Retina (tissue), 1 donor: ENCODE data around the gene TSEN54.
"Not testable (repeated sequence)": the region's sequence is repeated elsewhere in the genome, so short reads cannot be mapped to it uniquely, and the experiment has no call there.

Source experiments
- DNase-seq: peaks from one replicate; pipeline ENCODE4 v3.0.0-alpha.2; 2016

Gene TSEN54

DNA sequence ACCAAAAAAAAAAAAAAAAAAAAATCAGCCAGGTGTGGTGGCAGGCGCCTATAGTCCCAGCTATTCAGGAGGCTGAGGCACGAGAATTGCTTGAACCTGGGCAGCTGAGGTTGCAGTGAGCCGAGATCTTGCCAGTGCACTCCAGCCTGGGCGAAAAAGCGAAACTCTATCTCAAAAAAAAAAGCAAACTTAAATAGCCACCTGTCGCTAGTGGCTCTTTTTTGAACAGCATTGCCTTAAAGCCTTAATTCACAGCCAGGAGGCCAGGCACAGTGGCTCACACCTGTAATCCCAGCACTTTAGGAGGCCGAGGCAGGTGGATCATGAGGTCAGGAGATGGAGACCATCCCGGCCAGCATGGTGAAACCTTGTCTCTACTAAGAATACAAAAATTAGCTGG is 4.1 kb downstream of the TSEN54 start:
- DNase-seq, result not testable (repeated sequence)

DNA sequence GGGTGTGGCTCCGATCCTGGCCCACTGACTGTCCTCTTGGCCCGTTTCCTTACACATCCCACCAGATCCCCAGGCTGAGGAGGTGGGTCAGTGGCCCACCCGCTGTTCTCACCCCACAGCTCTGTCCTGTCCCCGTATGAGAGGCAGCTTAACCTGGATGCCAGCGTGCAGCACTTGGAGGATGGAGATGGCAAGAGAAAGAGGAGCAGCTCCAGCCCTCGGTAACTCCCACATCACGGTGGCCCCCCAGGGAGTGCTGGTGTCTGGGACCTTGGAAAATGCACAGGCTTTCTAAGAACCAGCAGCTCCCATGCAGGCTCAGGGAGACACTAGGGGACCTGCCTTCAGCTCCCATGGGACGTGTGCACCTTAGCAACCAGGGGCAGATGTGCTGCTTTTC is 5.0 kb downstream of the TSEN54 start:
- DNase-seq, result no peak

DNA sequence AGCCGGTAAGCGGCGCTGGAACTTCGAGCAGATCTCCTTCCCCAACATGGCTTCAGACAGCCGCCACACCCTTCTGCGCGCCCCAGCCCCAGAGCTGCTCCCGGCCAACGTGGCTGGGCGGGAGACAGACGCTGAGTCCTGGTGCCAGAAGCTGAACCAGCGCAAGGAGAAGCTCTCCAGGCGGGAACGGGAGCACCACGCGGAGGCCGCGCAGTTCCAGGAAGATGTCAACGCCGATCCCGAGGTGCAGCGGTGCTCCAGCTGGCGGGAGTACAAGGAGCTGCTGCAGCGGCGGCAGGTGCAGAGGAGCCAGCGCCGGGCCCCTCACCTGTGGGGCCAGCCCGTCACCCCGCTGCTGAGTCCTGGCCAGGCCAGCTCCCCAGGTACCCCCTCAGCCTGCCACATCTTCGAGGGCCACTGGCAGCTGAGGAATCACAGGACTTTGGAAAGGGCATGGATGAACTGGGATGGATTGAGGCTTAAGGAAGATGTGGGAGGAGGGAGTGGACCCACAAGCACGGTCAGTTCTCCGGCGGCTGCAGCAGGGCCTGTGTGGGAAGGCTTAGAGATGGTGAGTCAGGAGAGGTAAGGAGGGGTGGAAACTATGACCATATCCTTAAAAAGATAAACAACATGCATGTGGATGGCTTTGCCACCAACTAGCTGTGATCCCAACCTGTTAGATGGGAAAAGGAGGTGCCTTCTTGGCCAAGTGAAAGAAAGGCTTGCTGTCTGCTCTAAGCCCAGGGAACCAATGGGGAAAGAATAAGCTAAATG is 5.8 kb downstream of the TSEN54 start:
- DNase-seq, result no peak

DNA sequence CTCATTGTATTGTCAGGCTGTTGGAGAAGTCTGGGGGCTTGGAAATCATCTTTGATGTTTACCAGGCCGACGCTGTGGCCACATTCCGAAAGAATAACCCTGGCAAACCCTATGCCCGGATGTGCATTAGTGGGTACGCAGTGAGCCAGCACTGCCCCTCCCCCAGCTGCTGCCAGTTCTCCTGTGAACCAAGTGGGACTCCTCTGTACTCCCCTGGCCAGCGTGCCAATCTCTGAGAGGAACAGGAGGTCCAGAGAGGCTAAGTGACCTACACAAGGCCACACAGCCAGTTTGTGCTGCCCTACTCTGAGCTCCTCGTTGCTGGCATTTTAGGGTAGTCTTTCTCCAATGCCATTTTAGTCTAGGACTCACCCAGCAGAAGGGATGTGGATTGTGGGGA is 7.3 kb downstream of the TSEN54 start:
- no peak for DNase-seq

DNA sequence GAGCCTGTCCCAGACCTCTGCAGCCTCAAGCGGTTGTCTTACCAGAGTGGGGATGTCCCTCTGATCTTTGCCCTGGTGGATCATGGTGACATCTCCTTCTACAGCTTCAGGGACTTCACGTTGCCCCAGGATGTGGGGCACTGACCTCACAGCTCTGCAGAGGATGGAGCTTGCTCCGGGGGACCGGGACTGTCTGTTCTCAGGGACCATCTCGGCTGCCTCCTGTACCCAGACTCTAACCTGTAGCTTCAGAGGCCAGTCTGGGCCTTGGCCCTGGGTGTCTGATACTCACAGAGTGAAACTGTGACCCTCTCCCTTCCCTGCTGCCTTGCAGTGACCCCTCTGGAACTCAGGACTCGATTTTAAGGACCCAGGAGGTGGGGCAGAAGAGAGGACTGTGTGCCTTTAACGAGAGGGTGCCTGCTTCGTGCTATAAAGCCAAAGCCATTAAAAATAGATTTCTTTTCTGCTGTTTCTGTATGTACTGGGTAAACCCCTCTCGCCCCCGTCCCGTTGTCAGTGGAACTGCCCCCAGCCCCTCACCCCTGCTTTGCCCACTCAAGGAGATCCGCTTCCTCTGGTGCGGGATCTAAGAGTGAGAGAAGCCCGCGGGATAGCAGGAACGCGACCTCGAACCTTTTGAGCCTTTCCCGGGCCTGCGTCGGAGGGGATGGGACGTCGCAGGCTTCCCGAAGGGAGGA is 8.1 kb downstream of the TSEN54 start:
- no peak for DNase-seq

DNA sequence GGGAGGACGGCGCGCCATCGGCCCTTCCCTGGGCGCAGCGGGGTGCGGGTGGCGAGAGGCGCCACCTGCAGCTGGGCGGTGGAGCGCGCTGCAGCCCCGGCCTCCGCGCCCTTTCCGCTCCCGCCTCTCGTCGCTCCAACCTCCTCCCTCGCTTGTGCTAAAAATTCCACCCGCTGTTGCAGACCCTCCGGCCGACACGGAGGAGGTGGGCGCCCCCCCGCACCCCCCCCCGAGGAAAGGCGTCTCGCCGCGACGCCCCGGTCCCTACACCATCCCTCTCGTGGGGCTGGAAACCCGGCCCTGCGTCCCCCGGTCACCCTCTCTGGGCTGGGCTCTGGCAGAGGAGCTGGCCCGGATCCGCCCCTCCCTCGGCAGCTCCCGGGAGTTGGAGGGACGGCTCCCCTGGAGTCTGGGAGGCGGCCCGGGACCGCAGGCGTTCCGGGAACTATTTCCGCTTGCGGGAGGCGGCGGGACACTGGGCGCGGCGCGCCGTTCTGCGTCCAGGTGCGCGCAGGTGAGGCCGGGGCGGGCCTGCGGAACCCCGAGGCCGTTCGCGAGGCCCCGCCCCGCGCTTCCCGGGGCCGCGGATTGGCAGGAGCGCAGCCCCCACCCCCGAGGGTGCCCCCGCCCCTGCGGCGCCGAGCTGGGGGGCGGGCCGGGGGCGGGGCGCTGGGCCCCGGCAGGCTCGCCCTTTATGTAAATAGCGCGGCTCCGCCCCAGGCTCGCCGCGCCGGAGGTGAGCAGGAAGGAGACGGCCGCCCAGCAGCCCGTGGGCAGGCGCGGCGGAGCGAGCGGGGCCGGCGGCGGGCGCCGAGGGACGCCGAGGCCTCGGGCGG is 8.9 kb downstream of the TSEN54 start, which contains the start of gene LLGL2:
Gene LLGL2, plus strand, starts transcription at position 728 of the 836 bp plus-strand sequence. CDS start 17,730 bp downstream, outside the sequence.
- peak; percentile 74 for DNase-seq

DNA sequence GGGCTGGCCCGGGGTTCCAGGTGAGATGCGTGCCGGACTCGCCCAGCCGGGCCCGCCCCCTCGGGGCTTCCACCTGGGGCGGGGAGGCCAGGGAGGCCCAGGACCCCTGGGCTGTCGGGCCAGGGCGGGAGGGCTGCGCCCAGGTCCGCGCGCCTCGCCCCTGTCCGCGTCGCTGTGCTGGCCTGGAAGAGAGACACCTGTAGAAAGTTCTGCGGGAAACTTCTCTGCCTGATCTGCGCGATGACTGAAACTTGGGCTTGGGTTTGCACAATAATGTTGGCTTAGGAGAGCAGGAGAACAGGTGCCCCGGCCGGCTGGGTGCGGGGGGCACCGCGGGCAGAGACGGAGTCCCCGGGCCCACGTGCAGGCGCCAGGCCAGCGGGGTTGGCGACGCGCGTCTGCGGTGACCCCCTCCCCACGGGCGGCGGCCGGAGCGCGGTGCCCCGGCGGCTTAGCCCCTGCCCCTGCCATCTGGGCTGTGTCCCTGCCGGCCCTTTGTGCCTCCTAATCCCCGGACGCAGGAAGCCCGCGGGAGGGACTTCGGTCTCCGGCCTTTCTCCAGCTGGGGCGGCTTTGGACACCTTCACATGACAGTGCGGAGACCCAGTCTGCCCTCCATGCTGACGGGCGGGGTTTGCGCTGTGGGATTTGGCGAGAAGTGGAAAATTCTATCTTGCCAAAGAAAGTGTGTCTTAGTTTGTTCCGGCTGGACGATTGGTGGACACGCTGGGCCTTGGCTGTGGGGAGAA is 9.7 kb downstream of the TSEN54 start:
- DNase-seq, result peak; percentile 49

DNA sequence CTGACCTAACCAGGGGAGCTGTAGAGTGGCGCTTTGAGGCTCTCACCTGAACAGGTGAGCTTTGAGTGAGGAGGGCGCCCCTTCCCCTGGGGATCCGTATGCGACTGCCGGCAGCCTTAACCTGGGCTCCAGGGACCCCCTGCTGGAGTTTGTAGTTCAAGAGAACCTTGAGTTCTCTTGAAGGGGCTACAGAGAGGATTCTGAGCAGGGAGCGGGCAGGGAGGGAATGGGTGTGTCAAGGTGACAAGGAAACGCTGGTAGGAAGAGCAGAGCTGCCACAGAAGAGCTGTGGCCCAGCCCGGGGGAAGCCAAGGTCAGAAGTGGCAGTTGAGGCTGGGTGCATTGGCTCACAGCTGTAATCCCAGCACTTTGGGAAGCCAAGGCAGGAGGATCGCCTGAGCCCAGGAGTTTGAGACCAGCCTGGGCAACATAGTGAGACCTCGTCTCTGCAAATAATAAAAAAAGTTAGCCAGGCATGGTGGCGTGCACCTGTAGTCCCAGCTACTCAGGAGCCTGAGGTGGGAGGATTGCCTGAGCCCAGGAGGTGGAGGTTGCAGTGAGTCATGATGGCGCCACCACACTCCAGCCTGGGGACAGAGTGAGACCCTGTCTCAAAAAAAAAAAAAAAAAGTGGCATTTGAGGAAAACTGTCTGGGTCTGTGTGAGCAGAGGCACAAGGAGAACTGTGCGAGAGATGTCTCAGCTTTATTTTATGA is 10.4 kb downstream of the TSEN54 start:
- DNase-seq, result no peak

DNA sequence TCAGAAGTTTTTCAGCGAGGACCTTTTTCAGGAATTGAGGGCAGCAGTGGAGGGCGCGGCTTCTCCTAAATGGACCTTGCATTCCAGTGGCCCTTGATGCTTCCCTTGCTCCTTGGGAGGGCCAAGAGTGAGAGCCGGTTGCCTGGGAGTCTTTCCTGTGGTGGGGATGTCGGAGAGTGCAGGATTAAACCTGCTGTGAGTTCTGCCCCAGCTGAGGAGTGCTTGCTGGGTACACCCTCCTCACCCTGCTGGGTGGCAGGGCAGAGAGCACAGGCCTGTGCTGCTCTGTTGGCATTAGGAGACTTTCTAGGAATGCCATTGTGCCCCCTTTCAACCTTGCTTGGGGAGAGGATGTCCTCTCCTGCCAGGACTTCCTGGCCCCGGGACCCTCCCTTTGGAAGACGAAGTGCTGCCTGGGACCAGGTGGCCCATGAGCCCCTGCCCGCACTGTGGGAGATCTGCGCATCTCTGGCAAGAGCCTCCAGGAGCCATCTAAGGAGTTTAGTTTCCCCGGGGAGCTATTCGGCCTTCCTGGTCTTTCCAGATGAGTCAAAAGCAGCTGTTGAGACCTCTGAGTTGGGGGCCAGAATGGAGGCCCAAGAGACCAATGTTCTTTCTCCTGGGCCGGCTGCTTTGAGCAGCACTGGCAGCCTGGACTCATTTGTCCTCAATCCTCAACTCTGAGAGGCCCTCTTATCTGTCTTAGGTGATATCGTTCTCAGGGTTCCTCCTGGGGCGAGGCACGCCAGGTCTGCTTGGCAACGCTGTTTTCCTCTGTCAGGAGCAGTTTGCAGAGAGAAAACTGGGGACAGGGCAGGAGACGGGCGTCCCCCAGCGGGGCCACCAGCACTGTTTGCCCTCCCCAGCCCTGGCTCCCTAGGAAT is 14.8 kb downstream of the TSEN54 start:
- no peak for DNase-seq

DNA sequence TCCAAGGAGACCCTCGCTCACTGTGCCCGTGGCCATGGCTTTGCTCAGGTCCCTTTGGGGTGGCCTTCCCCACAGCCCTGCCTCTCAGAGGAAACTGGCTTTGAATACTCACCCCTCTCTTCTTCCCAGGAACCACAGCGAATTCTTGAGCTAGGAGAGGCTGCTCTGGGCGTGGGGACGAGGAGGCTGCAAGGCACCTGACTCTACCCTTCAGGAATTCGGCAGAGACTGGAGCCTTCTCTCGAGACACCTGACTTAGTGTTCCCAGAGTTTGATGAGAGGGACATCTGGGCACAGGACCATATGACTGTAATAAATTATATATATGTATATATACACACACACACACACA is 15.4 kb downstream of the TSEN54 start:
- DNase-seq, result no peak

DNA sequence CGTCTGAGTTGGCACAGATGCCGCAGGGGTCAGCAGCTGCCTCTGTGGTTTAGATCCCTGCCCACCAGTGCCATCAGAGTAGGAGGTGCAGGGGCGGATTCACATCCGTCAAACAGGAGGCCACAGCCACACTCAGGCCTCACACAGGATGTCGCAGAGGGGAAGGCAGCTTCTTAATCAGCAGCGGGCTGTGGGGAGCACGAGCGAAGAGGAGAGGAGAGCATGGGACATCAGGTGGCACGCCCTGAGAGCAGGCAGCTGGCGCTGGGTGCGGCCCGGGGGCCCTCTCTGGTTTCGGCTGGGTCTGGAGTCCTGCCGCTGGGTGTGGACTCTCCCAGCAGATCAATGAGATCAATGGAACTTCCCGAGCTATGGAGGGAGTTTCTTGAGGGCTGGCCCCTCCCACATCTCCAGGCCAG is 18.8 kb downstream of the TSEN54 start:
- DNase-seq, result peak; percentile 33

DNA sequence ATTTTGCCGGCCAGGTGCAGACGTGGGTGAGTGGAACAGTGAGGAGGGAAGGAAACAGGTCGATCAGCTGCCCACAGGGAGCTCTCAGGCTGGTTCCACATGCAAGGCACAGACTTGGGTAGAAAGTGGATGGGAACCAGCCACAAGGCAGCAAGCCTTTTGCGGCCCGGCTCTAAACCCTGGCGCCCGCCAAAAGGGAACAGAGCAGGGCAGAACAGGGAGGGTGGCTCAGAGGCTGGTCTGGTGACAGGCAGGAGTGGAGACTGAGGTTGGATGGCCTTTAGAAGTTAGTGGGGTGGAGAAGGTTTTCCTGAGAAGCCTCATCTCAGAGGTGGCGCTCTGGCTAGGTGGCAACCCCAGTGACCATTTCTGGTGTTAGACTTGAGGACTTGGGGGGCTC is 19.5 kb downstream of the TSEN54 start:
- DNase-seq, result no peak

DNA sequence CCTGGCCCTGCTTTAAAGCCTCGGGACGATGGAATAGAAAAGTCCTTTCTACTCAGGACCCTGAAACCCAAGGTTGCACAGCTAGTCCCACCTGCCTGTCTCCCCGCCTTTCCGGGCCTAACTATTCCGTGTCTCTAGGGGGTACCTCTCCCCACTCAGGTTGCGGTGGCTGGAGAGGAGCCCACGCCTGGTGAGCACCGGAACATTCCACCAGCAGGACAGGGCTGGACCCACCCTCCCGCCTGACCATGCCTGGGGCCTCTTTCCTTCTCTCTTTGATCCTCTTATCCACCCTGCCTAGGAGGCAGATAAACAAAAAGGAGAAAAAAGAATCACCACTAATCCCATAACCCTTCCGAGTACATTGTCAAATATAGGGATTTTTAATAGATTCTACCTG is 20.0 kb downstream of the TSEN54 start:
- no peak for DNase-seq

DNA sequence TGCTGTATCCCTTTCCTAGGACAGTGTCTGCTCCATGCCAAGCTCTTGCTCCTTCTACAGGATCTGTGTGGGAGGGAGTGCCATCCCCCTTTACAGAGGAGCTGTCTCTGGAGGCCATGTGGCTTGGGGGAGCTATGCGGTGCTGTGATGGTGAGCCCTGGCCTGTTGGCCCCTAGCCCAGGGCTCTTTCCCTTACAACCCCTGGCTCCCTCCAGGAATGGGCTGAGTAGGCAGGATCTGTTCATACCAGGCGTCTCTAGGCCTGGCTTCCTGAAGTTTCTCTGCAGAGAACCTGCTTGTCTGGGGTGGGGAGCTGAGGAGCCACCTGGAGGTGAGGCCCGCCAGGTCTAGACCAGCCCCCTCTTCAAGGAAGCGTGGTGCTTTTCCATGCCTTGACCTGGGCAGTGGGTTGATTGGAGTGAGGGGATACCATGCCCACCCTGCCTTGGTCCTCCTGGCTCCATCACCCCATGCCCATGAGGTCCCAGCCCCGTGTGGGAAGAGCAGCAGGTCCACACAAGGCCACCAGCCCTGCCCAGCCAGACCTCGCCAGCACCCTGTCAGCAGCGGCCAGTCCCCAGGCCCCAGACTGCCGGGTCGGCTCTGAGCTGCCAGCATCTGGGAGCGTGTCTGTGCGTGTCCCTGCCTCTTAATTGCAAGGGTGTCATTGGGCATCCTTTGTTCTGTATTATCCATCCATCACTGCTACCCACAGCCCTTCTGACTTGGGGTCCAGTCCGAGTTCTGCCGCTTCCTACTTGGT is 23.8 kb downstream of the TSEN54 start:
- DNase-seq, result no peak

DNA sequence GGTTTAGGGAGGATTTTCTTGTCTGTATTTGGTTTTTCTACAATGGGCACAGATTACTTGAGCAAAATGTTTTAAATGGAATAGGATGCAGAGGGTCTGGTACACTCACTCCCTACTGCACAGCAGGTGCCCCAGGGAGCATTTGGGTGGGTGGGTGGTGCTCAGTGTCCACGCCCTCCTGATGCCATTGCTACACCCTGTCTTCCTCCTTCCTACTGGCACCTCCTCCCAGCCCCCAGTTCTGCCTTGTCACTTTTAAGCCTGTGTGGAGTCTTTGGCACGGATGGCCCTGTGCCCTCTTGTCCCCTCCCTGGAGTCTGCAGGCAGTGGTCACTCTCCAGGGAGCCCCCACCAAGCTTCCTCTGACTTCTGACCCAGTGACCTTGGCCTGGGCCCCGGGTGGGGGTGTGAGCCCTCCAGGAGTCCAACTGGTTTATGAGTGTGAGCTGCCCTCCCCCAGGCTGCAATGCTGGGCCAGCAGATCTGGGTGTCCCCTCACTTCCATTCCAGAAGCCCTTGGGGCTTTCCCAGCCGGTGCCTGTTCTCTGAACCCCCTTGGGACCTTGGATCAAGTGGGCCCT is 24.7 kb downstream of the TSEN54 start:
- no peak for DNase-seq

DNA sequence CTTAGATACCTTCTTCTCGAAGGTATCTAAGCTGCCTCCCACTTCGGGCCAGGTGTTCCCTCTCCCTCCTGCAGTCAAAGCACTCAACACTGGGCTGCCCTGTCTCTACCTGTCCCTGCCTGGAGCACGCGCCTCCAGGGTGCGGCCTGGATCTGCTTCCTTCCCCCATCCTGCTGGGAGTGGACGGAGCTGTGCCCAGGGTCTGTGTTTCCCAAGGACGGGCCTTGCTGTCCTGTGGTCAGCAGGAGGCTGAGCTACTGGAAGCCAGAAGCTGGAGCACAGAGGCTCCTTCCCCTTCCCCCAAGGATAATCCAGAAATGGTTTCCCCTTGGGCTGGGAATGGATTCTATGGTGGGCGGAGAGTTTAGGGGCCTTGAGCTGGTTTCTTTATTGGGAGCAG is 25.9 kb downstream of the TSEN54 start:
- DNase-seq, result no peak

DNA sequence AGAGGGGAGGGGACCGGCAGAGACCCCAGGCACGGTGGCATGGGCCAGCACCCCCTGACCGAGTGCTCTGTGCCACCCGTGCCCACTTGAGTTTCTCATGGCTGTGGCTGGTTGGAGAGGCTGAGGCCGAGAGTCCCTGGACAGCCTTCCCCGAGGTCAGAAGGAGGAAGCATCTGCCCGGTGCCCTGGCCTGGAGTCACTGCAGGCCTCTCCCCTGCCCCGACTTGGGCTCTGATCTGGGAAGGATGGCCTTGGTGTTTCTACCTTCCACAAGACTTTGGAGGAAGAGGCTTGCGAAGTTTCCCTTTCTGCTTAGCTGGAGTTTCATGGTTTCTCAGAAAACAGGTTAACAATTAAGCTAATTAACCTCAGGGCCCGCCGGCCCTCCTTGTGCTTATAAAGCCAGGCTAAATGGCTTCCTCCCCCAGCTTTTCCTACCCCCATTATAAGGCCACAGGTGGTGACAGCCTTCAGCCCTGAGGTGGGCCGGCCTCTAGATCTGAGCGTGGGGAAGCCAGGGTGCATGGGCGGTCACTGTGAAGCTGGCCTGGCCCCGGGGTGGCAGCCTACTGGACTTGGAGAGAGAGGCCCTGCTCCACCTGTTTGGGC is 26.5 kb downstream of the TSEN54 start:
- no peak for DNase-seq

DNA sequence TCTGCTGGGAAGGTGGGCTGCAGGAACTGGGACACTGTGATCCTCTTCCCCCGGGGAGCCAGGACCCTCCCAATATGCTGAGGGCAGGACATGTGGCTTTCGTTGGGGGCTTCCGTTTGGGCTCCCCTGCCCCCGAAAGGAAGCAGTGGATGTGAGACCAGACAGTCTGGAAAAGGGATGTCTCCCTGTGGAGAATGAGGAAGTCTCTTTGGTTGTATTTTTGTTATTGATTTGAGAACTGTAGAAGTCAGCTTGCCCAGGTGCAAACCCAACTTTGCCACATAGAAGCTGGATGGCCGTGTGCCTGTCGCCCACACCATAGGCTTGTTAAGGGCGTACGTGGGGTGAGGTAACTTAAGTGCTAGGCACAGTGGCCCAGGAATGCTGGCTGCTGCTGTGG is 27.9 kb downstream of the TSEN54 start:
- DNase-seq, result no peak

DNA sequence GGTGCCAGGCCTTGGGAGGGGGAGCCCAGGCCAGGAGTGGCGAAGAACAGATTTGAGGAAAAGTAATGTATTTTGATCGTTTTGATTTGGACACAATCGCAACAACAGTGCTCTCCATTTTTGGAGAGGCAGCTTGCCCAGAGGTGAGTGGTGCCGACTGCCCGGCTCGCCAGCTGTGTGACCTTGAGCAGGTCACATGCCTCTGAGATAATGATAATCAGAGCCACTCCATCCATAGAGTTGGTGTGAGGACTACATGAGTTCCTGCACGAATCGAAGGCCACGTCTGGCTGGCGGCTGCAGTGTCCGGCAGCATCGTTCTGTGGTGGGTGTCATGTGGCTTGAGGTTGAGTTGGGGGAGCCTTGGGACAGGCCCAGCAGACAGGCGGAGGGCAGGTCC is 29.9 kb downstream of the TSEN54 start:
- DNase-seq, result no peak

DNA sequence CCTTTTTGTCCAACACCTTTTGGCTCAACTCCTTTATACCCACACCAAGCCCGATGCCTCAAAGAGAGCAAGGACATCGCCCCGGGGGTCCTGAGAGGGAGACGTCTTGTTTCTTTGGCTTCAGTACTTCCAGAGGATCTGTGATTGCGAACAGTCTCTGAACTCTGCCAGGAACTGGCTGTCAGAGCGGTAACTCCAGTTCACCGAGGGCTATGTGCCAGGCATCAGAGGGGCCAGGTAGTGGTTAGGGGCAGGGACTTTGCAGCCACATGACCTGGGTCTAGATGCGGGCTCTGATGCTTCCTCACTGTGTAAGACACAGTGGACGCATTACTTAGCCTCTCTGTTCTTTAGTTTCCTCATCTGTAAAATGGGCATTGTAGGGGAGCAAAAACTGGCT is 30.8 kb downstream of the TSEN54 start:
- no peak for DNase-seq
